ENCODE measurements around the gene AAMP.

GRCh38 chr2:218294430-218295022 lies 24.6 kb upstream of the AAMP start:
- TF ChIP-seq POLR2AphosphoS5 (IDR thresholded peaks at IDR 0.05) (no peak), CTCF (IDR thresholded peaks at IDR 0.05; ENCODE audit: poor library complexity, severe bottlenecking) (no peak), MXI1 (conservative IDR thresholded peaks at IDR 0.05; ENCODE audit: poor library complexity, severe bottlenecking) (no peak), EZH2 (IDR thresholded peaks at IDR 0.05; ENCODE audit: borderline replicate concordance, insufficient read depth, low read length, poor library complexity, severe bottlenecking) (no peak), REST (IDR thresholded peaks at IDR 0.05; ENCODE audit: borderline replicate concordance) (no peak)
